ENCODE data around the gene SLC29A3. TPM values are rescaled to one million over a fixed set of nuclear protein-coding genes. Genes with fewer than 3 reads are reported as not detected.
A peak's percentile ranks its signal among the peaks of the same experiment; 100 is the strongest.

SLC29A3 gene
- polyA plus RNA-seq, 3 donors = 6.6 to 8.7 (median 8.4) TPM

GRCh38 chr10:71312811-71313789, 6.0 kb upstream of the SLC29A3 start:
- DNase-seq (ENCODE audit: extremely low read depth in 1 of 11, low read depth in 9 of 11, low spot score in 4 of 11) = no peak

DNA sequence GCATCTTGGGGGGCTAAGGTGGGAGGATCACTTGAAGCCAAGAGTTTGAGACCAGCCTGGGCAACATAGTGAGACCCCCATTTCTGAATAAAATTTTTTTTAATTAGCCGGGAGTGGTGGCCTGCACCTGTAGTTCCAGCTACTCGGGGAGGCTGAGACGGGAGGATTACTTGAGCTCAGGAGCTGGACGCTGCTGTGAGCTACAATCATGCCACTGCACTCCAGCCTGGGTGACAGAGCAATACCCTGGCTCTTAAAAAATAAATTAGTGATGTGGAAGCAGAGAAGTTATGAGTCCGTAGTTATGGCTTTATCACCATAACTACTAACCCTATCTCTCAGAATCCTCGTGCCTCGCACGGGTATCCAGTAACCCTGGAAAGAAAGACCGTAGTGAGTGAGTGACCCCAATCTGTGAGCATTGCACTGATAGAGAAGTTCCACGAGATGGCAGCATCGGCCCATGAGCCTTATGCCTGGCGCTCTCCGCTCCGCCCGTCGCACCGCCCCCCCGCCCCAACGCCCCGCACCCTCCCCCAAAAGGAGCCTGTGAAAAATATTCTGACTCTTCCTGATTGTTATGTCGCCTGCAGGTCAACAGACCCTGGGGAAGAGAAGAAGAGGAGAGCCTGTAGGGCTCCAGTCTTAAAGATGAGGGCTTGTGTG, 4.9 kb upstream of the SLC29A3 start:
- DNase-seq (ENCODE audit: extremely low read depth in 1 of 11, low read depth in 9 of 11, low spot score in 4 of 11) = peak in 1 of 11 donors; percentile 40

DNA sequence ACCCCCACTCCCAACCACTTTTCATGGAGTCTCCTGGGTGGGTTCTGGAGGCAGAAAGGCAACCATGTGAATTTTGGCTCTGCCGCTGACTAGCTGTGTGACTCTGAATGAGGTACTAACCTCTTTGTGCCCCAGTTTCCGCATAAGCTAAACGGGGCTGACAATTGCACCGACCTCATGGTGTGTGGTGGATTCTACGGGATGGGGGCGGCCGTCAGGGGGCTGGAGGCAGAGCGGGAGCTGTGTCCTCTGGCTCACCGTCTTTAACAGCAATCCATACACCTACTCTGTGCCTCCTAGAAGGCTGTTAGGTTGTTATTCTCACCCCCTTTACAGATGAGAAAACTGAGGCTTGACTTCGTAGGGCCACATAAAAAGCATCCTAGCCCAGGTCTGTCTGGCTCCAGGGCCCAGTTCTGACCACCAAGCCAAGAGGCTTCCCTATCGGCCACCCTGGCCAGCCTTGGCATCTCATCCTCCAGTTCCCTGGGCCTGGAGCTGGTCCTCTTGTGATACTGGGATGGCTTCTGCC, 4.3 kb upstream of the SLC29A3 start:
- DNase-seq (ENCODE audit: extremely low read depth in 1 of 11, low read depth in 9 of 11, low spot score in 4 of 11) = no peak

DNA sequence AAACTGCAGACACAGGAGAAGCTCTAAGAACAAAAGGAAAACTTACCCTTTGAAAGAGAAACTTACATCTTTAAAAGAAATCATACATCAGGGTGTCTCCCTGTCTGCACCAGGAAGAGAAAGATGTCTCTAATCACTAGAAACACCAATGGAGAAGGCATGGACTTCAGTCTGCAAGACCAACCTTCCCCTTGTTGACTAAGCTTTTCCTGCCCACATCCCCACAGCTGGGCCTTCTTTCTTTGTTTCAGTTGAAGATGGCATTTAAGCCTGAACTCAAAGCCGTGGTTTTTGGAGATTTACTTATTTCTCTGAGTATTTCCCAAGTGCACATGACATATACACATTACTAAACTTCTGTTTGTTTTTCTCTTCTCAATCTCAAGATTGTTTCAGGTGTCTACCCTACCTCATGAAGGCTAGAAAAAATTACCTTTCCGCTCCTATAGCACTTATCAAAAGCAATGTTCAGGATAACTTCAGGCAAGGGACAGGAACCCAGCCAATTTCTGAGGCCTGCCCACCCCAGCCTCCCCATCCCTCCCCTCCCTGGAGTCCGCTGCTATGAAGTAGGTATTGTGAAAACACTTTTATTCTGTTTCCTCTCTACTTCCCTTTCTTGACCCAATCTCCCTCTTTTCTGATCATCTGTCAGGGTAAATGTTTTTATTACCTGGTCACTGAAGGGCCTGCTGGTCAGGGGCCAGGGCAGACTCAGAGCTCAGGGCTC, 2.8 kb upstream of the SLC29A3 start:
- DNase-seq (ENCODE audit: extremely low read depth in 1 of 11, low read depth in 9 of 11, low spot score in 4 of 11) = no peak

DNA sequence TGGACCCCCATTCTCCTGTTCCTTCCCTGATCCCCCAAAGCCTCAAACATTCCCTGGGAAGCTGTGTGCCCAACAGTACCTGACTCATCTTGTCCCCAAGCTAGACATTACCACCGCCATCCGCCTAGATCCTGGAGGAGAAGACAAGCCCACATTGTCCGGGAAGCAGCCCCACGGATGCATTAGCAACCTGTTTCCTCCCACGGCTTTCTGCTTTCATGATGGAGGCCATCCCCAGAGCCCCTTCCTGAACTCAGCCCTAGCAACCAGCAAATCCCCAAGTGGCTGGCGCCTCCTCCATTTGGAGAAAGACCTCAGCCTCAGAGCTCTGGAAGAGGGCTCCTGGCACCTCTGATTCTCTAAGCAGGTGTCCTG, 2.3 kb upstream of the SLC29A3 start:
- no peak for DNase-seq (ENCODE audit: extremely low read depth in 1 of 11, low read depth in 9 of 11, low spot score in 4 of 11)

- no peak for DNase-seq (ENCODE audit: extremely low read depth in 1 of 11, low read depth in 9 of 11, low spot score in 4 of 11)
These were observed 1.3 kb upstream of the SLC29A3 start for GRCh38 chr10:71317739-71318138.

DNA sequence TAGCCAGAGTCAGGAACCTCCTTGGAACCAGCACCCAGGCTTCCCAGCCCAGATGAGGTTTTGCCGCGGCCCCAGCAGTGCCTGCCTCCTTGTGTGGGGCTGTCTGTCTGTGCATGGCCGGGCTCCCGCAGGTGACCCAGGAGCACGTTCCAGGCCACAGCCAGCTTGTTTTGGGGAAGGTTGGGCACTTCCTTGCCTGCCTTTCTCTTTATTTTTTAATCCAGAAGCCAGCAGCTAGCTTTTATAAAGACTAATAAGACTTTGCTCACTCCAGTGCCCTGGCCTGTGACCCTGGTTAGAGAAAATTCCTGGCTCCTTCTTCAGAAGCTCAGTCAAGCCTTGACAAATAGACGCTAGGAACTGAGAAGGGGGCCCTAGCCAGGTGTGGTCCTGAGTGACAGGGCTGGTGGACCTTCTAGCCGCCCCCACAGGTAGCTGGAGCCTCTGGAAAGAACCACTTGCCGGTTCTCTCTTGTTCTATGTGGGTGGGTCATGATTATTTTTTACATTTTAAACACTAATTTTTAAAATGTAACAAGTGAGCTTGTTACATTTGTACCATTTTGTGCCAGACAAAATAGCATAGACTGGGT, 837 bp downstream of the SLC29A3 start:
- DNase-seq (ENCODE audit: extremely low read depth in 1 of 11, low read depth in 9 of 11, low spot score in 4 of 11) = no peak

- no peak for DNase-seq (ENCODE audit: extremely low read depth in 1 of 11, low read depth in 9 of 11, low spot score in 4 of 11)
These were observed 1.5 kb downstream of the SLC29A3 start for GRCh38 chr10:71320592-71320991.

- no peak for DNase-seq (ENCODE audit: extremely low read depth in 1 of 11, low read depth in 9 of 11, low spot score in 4 of 11)
These were observed 2.3 kb downstream of the SLC29A3 start for GRCh38 chr10:71321386-71321785.

GRCh38 chr10:71323407-71323806, 4.3 kb downstream of the SLC29A3 start:
- DNase-seq (ENCODE audit: extremely low read depth in 1 of 11, low read depth in 9 of 11, low spot score in 4 of 11) = no peak

DNA sequence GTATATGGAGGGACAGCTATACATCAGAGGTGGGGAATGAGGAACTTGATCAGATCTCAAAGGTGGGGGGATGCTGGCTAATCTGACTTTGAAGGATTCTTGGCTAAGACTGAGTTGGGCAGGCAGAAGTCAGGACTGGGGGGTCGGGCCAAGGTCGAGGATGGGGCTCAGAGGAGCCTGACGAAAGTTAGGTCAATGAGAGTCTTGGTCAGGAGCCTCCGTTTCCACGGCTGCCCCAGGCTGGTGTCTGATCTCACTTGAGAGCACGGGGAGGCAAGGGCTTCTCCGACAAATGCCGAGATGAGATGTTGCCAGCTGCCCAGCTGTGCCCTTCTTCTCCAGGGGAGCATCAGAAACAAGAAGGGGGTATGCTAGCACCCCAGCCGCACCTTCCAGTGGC, 5.7 kb downstream of the SLC29A3 start:
- DNase-seq (ENCODE audit: extremely low read depth in 1 of 11, low read depth in 9 of 11, low spot score in 4 of 11) = no peak

DNA sequence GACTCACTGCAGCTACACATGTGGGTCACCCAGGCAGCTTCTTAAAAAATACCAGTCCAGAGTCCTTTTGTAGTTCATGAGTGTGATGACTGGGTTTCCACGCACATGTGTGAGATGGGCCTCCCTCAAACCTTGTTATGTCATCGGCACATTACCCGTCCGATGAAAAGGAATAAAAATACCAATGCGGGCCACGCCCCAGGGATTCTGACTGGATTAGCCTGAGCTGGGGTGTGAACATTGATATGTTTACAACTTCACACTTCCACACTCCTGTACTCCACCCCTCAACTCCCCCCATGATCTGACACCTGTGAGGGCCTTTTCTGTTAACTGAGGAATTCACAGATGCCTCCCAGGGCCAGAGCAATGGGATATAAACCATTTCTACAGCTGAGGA, 6.2 kb downstream of the SLC29A3 start:
- DNase-seq (ENCODE audit: extremely low read depth in 1 of 11, low read depth in 9 of 11, low spot score in 4 of 11) = no peak

GRCh38 chr10:71326464-71326881, 7.4 kb downstream of the SLC29A3 start:
- DNase-seq (ENCODE audit: extremely low read depth in 1 of 11, low read depth in 9 of 11, low spot score in 4 of 11) = no peak

GRCh38 chr10:71330789-71331404, 11.8 kb downstream of the SLC29A3 start:
- DNase-seq (ENCODE audit: extremely low read depth in 1 of 11, low read depth in 9 of 11, low spot score in 4 of 11) = no peak

GRCh38 chr10:71331736-71332135, 12.7 kb downstream of the SLC29A3 start:
- no peak for DNase-seq (ENCODE audit: extremely low read depth in 1 of 11, low read depth in 9 of 11, low spot score in 4 of 11)

GRCh38 chr10:71332466-71332865, 13.4 kb downstream of the SLC29A3 start:
- DNase-seq (ENCODE audit: extremely low read depth in 1 of 11, low read depth in 9 of 11, low spot score in 4 of 11) = no peak

DNA sequence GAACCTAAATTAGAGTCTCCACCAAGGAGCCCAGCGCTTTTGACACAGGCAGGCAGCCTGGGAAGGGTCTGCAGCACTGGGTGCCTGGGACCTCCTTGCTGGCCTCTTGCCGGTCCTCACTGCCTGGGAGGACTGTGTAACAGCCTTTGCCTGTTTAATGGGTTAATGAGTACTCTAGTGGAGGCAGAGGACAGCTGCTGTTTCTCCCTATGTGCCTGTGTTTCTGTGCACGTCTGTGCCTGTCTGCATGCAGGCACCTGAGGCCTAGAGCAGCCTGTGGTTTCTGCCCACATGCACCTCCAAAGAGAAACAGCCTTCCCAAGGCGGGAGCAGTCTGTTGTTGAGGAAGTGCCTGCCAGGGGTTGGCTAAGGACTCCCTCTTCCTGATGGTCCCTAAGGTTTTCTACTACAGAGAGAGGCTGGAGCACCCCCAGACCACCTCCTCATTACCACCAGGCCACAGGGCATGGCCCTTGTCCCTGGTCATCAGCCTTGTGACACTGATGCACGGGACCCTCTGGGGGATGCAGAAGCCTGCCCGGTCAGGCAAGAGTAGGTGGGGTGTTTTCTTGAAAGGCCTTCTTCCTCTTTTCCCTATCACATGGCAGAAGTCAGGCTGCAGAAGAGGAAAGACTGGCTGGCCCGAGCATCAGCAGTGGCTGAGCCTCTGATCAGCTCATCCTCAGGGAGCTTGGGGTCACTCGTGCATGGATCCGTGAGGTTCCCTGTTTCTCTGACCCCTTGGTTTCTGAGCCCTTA, 14.2 kb downstream of the SLC29A3 start:
- no peak for DNase-seq (ENCODE audit: extremely low read depth in 1 of 11, low read depth in 9 of 11, low spot score in 4 of 11)

- no peak for DNase-seq (ENCODE audit: extremely low read depth in 1 of 11, low read depth in 9 of 11, low spot score in 4 of 11)
These were observed 15.2 kb downstream of the SLC29A3 start for GRCh38 chr10:71334221-71334791.
